MCF 10A (cell line): ENCODE measurements around the gene MMP17. TPM values are rescaled to one million over a fixed set of nuclear protein-coding genes. Genes with fewer than 3 reads are reported as not detected.

Source experiments
- BruUV-seq: library from RNA; stranded (reverse); fragments of 400-500 nt; replicated peaks from 2 replicates; lab custom pipeline; 2021; lab: Mats Ljungman, UMichigan
- CTCF ChIA-PET: fragments of 300-600 bp; sonication (Branson Sonifier 250); formaldehyde crosslinking; extraction: SDS; loops from one replicate; lab custom pipeline; 2021; ENCODE audit warnings: antibody characterized with exemption, inconsistent platforms; lab: Yijun Ruan, JAX
- POLR2A ChIA-PET: fragments of 300-600, 350-650 bp; sonication (Branson Sonifier 250); formaldehyde crosslinking; extraction: SDS; loops from one replicate; lab custom pipeline; 2020; ENCODE audit warnings: antibody characterized with exemption, inconsistent platforms; lab: Yijun Ruan, JAX
- DNase-seq: peaks from one replicate; pipeline ENCODE4 v3.0.0-alpha.2; 2018; ENCODE audit not compliant: unreplicated experiment
- H3K27ac Mint-ChIP-seq: one replicate; pipeline ENCODE4 v1.8.0; 2022; ENCODE audit warnings: mild to moderate bottlenecking, low read depth, mixed read lengths; ENCODE audit not compliant: unreplicated experiment
- H3K27me3 Mint-ChIP-seq: one replicate; pipeline ENCODE4 v1.8.0; 2022; ENCODE audit warnings: mixed read lengths; ENCODE audit not compliant: insufficient read depth, unreplicated experiment
- H3K36me3 Mint-ChIP-seq: one replicate; pipeline ENCODE4 v1.8.0; 2022; ENCODE audit warnings: mild to moderate bottlenecking, moderate library complexity, mixed read lengths; ENCODE audit not compliant: insufficient read depth, unreplicated experiment
- H3K4me1 Mint-ChIP-seq: one replicate; pipeline ENCODE4 v1.8.0; 2022; ENCODE audit warnings: mixed read lengths; ENCODE audit not compliant: insufficient read depth, unreplicated experiment
- H3K4me3 Mint-ChIP-seq: one replicate; pipeline ENCODE4 v1.8.0; 2022; ENCODE audit warnings: mild to moderate bottlenecking, moderate library complexity, mixed read lengths; ENCODE audit not compliant: unreplicated experiment
- H3K9me3 Mint-ChIP-seq: one replicate; pipeline ENCODE4 v1.8.0; 2022; ENCODE audit warnings: mixed read lengths; ENCODE audit not compliant: unreplicated experiment
- intact Hi-C: fragments of 100-400 bp; cut with micrococcal nuclease; formaldehyde crosslinking; loops from 2 replicates; pipeline ENCODE4 v1.14.1; 2022
- total RNA-seq: library from RNA; stranded (reverse); gene quantifications from 2 replicates; pipeline ENCODE4 v1.2.3, GENCODE V29; 2022
- TF ChIP-seq, protein P1 (sequence below): fragments of 200-600 bp; IDR thresholded peaks from one replicate; pipeline ENCODE4 v1.8.0; 2022; ENCODE audit warnings: antibody characterized with exemption, mild to moderate bottlenecking; ENCODE audit not compliant: unreplicated experiment

MMP17 gene
- total RNA-seq, 1 experiment from 2014 or later: 5.4 TPM

DNA sequence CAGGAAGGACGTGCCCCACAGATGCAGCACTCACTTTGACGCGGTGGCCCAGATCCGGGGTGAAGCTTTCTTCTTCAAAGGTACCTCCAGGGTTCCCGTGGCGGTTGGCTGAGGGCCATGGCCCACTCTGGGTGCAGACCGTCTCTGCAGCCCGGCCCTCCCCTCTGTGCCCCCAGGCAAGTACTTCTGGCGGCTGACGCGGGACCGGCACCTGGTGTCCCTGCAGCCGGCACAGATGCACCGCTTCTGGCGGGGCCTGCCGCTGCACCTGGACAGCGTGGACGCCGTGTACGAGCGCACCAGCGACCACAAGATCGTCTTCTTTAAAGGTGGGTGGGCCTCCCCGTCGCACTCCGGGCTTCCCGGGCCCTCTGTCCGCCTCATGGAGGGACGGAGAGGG lies 16.9 kb downstream of the MMP17 start:
- Mint-ChIP-seq H3K36me3 (peaks cover 5% of the 10 kb centered on the region), H3K27ac (no peak overlapping the region), H3K4me3 (no peak overlapping the region), H3K4me1 (no peaks in the 10 kb centered on the region), H3K9me3 (no peaks in the 10 kb centered on the region), H3K27me3 (no peaks in the 10 kb centered on the region)
- BruUV-seq: no TSS peak
- DNase-seq: no peak
- CTCF ChIA-PET: no interaction called here
- intact Hi-C loops: no loop called here
- POLR2A ChIA-PET: no interaction called here
- TF ChIP-seq, protein P1, sequence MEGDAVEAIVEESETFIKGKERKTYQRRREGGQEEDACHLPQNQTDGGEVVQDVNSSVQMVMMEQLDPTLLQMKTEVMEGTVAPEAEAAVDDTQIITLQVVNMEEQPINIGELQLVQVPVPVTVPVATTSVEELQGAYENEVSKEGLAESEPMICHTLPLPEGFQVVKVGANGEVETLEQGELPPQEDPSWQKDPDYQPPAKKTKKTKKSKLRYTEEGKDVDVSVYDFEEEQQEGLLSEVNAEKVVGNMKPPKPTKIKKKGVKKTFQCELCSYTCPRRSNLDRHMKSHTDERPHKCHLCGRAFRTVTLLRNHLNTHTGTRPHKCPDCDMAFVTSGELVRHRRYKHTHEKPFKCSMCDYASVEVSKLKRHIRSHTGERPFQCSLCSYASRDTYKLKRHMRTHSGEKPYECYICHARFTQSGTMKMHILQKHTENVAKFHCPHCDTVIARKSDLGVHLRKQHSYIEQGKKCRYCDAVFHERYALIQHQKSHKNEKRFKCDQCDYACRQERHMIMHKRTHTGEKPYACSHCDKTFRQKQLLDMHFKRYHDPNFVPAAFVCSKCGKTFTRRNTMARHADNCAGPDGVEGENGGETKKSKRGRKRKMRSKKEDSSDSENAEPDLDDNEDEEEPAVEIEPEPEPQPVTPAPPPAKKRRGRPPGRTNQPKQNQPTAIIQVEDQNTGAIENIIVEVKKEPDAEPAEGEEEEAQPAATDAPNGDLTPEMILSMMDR: no peak

DNA sequence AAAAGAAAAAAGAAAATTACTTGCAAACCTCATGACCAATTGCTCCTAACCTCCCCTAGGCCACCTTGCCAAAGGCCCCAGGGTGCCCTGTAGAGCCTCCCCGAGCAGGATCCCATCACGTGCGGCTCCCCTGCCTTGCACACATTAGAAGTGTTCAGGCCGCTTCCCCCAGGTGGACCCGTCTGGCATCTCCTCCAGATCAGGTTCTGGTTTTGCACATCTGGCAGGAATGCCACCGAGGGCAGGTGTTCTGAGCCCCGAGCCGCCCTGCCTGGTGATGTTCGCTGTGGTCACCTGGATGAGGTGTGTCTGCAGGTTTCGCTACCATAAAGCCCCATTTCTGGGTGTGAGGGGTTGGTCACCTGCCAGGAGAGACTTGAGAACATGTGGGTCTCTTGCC lies 19.3 kb downstream of the MMP17 start:
- no peaks in the 10 kb centered on the region for H3K27me3 Mint-ChIP-seq
- intact Hi-C loops: no loop called here

DNA sequence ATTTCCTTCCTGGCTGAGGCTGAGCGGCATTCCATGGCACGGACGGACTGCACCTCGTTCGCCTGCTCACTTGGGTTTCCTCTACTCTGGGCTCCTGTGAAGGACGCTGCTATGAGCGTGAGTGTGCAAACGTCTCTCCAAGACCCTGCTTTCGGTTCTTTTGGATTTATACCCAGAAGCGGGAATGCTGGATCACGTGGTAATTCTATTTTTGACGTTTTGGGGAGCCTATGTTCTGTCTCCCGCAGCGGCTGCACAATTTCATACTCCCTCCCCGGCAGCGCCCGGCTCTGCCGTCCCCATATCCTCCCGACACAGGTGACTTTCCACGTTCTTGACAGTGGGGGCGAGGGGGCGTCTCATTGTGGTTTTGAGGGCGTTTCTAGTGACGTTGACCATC lies 20.6 kb downstream of the MMP17 start:
- no peak overlapping the region for H3K27ac Mint-ChIP-seq
- peaks cover 5% of the 10 kb centered on the region for H3K36me3 Mint-ChIP-seq
- intact Hi-C loops: no loop called here
- ChIA-PET CTCF (no interaction called here), POLR2A (no interaction called here)
- no peaks in the 10 kb centered on the region for H3K9me3 Mint-ChIP-seq
- DNase-seq: no peak
- H3K27me3 Mint-ChIP-seq: no peaks in the 10 kb centered on the region
- no TSS peak for BruUV-seq
- TF ChIP-seq, protein P1: no peak
- H3K4me3 Mint-ChIP-seq: no peak overlapping the region
- H3K4me1 Mint-ChIP-seq: no peaks in the 10 kb centered on the region

More for the DNA sequence above, 19.3 kb downstream of the MMP17 start:
- Mint-ChIP-seq H3K9me3 (no peaks in the 10 kb centered on the region), H3K36me3 (peaks cover 5% of the 10 kb centered on the region), H3K27ac (no peak overlapping the region), H3K4me1 (no peaks in the 10 kb centered on the region), H3K4me3 (no peak overlapping the region)
- ChIA-PET POLR2A (no interaction called here), CTCF (no interaction called here)
- TF ChIP-seq, protein P1: no peak
- no TSS peak for BruUV-seq
- DNase-seq: no peak

DNA sequence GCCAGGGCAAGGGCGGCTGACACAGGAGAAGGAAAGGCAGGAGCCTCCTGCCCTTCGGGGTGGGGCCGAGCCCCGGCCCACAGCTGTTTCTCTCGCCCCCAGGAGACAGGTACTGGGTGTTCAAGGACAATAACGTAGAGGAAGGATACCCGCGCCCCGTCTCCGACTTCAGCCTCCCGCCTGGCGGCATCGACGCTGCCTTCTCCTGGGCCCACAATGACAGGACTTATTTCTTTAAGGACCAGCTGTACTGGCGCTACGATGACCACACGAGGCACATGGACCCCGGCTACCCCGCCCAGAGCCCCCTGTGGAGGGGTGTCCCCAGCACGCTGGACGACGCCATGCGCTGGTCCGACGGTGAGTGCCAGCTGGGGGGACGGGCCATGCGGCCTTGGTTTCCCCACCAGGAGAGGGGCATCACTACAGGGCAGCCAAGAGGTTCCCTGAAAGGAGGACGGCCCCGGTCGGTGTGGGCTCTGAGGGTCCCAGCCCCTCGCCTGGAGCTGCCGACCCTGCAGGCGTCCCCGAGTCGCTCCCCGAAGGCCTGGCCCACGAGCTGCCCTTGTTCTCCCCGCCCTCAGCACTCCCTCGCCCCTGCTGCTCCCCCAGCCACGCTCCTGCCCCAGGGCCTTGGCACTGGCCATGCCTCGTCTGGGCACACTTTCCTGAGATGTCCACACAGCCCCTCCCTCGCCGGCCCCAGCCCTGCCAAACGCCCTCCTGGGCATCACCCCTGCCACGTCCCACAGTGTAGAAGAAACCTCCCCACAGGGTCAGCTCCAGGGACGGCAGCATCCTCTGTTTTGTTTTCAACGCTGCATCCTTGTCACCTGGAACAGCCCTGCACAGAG lies 21.7 kb downstream of the MMP17 start:
- no peaks in the 10 kb centered on the region for H3K4me1 Mint-ChIP-seq
- POLR2A ChIA-PET: no interaction called here
- H3K27ac Mint-ChIP-seq: no peak overlapping the region
- BruUV-seq: no TSS peak
- CTCF ChIA-PET: interaction anchor here (0.6 kb wide), 1 partner anchor 40 kb away, joined by 3 read pairs; no protein-coding TSS in a partner anchor
- no peaks in the 10 kb centered on the region for H3K9me3 Mint-ChIP-seq
- no peaks in the 10 kb centered on the region for H3K27me3 Mint-ChIP-seq
- H3K36me3 Mint-ChIP-seq: peaks cover 5% of the 10 kb centered on the region
- intact Hi-C loops: no loop called here
- DNase-seq: no peak
- no peak overlapping the region for H3K4me3 Mint-ChIP-seq
- TF ChIP-seq, protein P1: no peak
